ENCODE data around the gene PEX14. TPM values are rescaled to one million over a fixed set of nuclear protein-coding genes. Genes with fewer than 3 reads are reported as not detected.

Gene PEX14
- total and polyA plus RNA-seq, 2 donors (not counting 3 experiments of a cell fraction or from before 2014, with no cell fraction given): 19.5 to 26.5 TPM

DNA sequence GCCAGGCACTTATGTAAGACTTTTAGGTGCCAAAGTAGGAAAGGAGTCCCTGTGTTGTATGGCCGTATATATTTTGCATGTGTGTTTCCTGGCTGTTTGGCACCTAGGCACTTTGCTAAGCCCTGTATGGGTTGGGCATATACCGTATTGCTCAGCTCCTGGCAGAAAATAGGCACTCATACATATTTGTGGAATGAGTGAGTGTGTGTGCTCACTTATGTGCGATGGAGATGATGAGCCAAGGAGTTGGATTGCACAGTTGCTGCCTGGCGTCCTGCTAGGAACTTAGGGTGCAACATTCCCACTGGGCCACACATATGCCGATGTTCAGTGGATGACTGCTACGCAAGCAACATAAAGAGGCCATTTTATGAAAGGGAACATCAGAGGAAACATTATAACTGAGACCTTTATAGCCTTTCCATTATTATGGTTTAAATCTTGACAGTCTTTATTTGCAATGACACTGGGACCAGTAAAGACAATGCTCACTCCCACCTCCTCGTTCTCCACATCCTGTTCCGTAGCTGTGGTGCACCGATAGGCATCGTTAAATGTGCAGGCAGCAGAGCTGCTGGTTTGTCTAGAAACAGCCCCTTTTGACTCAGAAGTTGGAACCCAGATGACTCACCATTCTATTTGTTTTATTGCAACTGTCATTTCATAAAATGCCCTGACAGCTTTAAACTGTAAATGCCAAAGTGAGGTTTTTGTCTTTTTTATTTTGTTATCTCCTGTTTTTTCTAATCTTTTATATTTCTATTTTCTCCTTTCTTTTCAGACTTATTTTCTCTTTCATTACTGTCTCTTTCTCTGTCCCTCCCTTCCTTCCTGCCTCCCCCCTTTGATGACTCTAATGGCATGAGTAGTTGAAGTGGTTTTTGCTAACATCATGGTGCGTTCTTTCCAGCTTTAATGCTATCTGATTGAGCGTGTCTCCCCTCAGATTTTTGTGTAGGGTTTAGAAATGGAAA is 36.1 kb downstream of the PEX14 start:
- dilution Hi-C loops (cut with MboI; ENCODE audit: extremely low pct_ligation_motif_present, low sequenced_read_pairs) (no loop called here), intact Hi-C loops (cut with micrococcal nuclease) (loop anchor here (1.0 to 5.0 kb wide), 4 partner anchors 17 to 356 kb away; no protein-coding TSS in a partner anchor)
- Histone ChIP-seq H4K20me1 (replicated peaks; ENCODE audit: control insufficient read depth, extremely low read depth, insufficient read depth, low read length) (no peaks in the 10 kb centered on the region), H3K27me3 (ENCODE audit: control insufficient read depth in 2 of 2, insufficient read depth in 2 of 2, low read length in 2 of 2) (no peaks in the 10 kb centered on the region), H3K9ac (replicated peaks; ENCODE audit: extremely low read depth, insufficient read depth, low read length) (peak overlapping the region; percentile 7), H3K9me3 (replicated peaks; ENCODE audit: control insufficient read depth, insufficient read depth, low read length) (no peaks in the 10 kb centered on the region), H3K27ac (ENCODE audit: insufficient read depth, low read depth, low read length) (peak overlapping the region; percentile 72), H2AFZ (ENCODE audit: low read depth, low read length) (no peak overlapping the region), H3K4me2 (ENCODE audit: insufficient read depth, low read length) (peak overlapping the region; percentile 71), H3K4me3 (replicated peaks in 1 of 3; ENCODE audit: insufficient read depth in 1 of 3, low read depth in 1 of 3, low read length in 3 of 3) (peak overlapping the region in 1 of 3 experiments; percentile 17), H3K9me1 (replicated peaks; ENCODE audit: control insufficient read depth, extremely low read depth, insufficient read depth, low read length) (no peaks in the 10 kb centered on the region), H3K36me3 (ENCODE audit: control insufficient read depth in 2 of 2, extremely low read depth in 1 of 2, insufficient read depth in 2 of 2, low read length in 2 of 2) (no peaks in the 10 kb centered on the region), H3K79me2 (ENCODE audit: control insufficient read depth, insufficient read depth, low read length) (peaks cover 35% of the 10 kb centered on the region), H3K4me1 (ENCODE audit: control insufficient read depth, extremely low read depth, insufficient read depth, low read length) (peaks cover 28% of the 10 kb centered on the region)
- no TSS peak for BruUV-seq (replicated peaks)
- ChIA-PET POLR2A (no interaction called here), CTCF (interaction anchor here (0.7 to 7.5 kb wide), 12 partner anchors 9 to 399 kb away, joined by 3 to 132 read pairs (median 4); partner anchors contain the start of gene KIF1B)
- peak; percentile 87 for DNase-seq (ENCODE audit: low read depth, low spot score)
- TF ChIP-seq MYC (IDR thresholded peaks at IDR 0.05; ENCODE audit: low read depth, low read length): no peak
- TF ChIP-seq FOS (IDR thresholded peaks at IDR 0.05; ENCODE audit: borderline replicate concordance, insufficient read depth, low read length): peak; percentile 85
- TF ChIP-seq GATA2 (IDR thresholded peaks at IDR 0.05; ENCODE audit: insufficient read depth, insufficient read length, low read depth, low read length): peak; percentile 85
- TF ChIP-seq JUN (IDR thresholded peaks at IDR 0.05; ENCODE audit: borderline replicate concordance, insufficient read depth, insufficient read length, low read depth): peak; percentile 89
- TF ChIP-seq POLR2A (IDR thresholded peaks at IDR 0.05; ENCODE audit: low read depth, low read length): peak; percentile 36
- TF ChIP-seq, protein P1, sequence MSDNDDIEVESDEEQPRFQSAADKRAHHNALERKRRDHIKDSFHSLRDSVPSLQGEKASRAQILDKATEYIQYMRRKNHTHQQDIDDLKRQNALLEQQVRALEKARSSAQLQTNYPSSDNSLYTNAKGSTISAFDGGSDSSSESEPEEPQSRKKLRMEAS (IDR thresholded peaks at IDR 0.05; ENCODE audit: insufficient read depth, insufficient read length): no peak
- TF ChIP-seq POLR2AphosphoS5 (IDR thresholded peaks at IDR 0.05; ENCODE audit: insufficient read depth, low read depth, low read length): peak; percentile 48
- FAIRE-seq: peak; percentile 97

All from endothelial cell of umbilical vein (primary cell).